Measurements from ENCODE around the gene TCEANC.
"Not testable (repeated sequence)": the region's sequence is repeated elsewhere in the genome, so short reads cannot be mapped to it uniquely, and the experiment has no call there.

TCEANC gene

GRCh38 chrX:13666836-13667235 is 13.9 kb downstream of the TCEANC start:
- no peaks in the 10 kb centered on the region for H3K36me3 ChIP-seq (ENCODE audit: insufficient read depth, low read length)
- no peaks in the 10 kb centered on the region for H3K9me3 ChIP-seq (ENCODE audit: low read length)
- H3K27me3 ChIP-seq (ENCODE audit: insufficient read depth, low read length): no peaks in the 10 kb centered on the region
- no peak overlapping the region for H3K4me3 ChIP-seq (ENCODE audit: low read length)
- H3K4me1 ChIP-seq (ENCODE audit: insufficient read depth, low read length): no peaks in the 10 kb centered on the region
- H2AFZ ChIP-seq (ENCODE audit: low read depth, low read length): no peak overlapping the region

GRCh38 chrX:13667919-13668318 is 15.0 kb downstream of the TCEANC start:
- H3K27me3 ChIP-seq (ENCODE audit: insufficient read depth, low read length): no peaks in the 10 kb centered on the region
- H3K36me3 ChIP-seq (ENCODE audit: insufficient read depth, low read length): no peaks in the 10 kb centered on the region
- H3K9me3 ChIP-seq (ENCODE audit: low read length): no peaks in the 10 kb centered on the region
- H3K4me1 ChIP-seq (ENCODE audit: insufficient read depth, low read length): no peaks in the 10 kb centered on the region
- no peak overlapping the region for H2AFZ ChIP-seq (ENCODE audit: low read depth, low read length)
- no peak overlapping the region for H3K4me3 ChIP-seq (ENCODE audit: low read length)

DNA sequence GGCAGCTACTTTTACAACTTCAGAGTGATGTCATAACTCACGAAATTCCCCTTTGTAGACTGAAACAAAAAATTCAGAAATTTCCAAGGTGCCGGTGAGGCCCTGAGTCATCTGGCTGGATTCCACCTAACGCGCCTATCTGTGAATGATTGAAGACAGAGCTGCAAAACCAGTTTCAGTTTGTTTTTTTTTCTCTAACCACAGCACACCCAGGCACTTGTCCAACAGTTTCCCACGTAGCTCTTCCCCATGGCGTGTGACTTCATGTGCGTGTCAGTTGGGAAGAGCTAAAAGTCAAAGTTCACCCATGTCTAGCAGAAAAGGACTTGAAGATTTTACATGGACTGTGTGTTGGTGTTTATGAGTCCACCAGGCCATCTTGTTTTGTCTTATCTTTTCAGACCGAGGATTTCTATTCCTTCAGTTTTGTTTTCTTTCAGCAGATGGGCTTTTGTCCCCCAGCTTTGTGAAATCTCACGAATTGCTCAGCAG is 16.4 kb downstream of the TCEANC start:
- no peaks in the 10 kb centered on the region for H3K36me3 ChIP-seq (ENCODE audit: insufficient read depth, low read length)
- no peak overlapping the region for H2AFZ ChIP-seq (ENCODE audit: low read depth, low read length)
- no peaks in the 10 kb centered on the region for H3K4me1 ChIP-seq (ENCODE audit: insufficient read depth, low read length)
- H3K27me3 ChIP-seq (ENCODE audit: insufficient read depth, low read length): no peaks in the 10 kb centered on the region
- H3K9me3 ChIP-seq (ENCODE audit: low read length): no peaks in the 10 kb centered on the region
- no peak overlapping the region for H3K4me3 ChIP-seq (ENCODE audit: low read length)

GRCh38 chrX:13669755-13670154 is 16.8 kb downstream of the TCEANC start:
- H3K9me3 ChIP-seq (ENCODE audit: low read length); H3K4me3 ChIP-seq (ENCODE audit: low read length); H3K4me1 ChIP-seq (ENCODE audit: insufficient read depth, low read length); H3K27me3 ChIP-seq (ENCODE audit: insufficient read depth, low read length); H2AFZ ChIP-seq (ENCODE audit: low read depth, low read length); H3K36me3 ChIP-seq (ENCODE audit: insufficient read depth, low read length): not testable (repeated sequence)

DNA sequence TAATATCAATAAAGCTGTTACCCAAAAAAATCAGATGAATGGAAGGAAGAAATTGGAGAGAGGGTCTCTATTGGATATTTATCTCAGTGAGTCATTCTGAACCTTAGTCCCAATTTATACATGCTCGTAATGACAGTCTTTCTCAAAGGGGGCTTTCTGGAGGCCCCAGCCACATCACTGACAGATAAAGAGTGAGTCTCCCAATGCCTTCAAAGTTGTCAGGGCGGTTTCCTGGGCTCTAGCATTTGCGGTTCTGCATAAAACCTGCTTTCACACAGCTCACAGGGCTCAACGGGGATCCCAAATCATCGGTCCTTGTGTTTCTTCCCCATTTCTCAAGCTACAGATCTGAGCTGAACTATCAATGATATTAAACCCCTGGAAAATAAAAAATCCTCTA is 17.3 kb downstream of the TCEANC start:
- no peak overlapping the region for H2AFZ ChIP-seq (ENCODE audit: low read depth, low read length)
- no peaks in the 10 kb centered on the region for H3K4me1 ChIP-seq (ENCODE audit: insufficient read depth, low read length)
- no peaks in the 10 kb centered on the region for H3K27me3 ChIP-seq (ENCODE audit: insufficient read depth, low read length)
- H3K9me3 ChIP-seq (ENCODE audit: low read length): no peaks in the 10 kb centered on the region
- no peak overlapping the region for H3K4me3 ChIP-seq (ENCODE audit: low read length)
- H3K36me3 ChIP-seq (ENCODE audit: insufficient read depth, low read length): no peaks in the 10 kb centered on the region

- no peak overlapping the region for H2AFZ ChIP-seq (ENCODE audit: low read depth, low read length)
- no peaks in the 10 kb centered on the region for H3K4me1 ChIP-seq (ENCODE audit: insufficient read depth, low read length)
- no peaks in the 10 kb centered on the region for H3K27me3 ChIP-seq (ENCODE audit: insufficient read depth, low read length)
- H3K36me3 ChIP-seq (ENCODE audit: insufficient read depth, low read length): no peaks in the 10 kb centered on the region
- no peaks in the 10 kb centered on the region for H3K9me3 ChIP-seq (ENCODE audit: low read length)
- H3K4me3 ChIP-seq (ENCODE audit: low read length): no peak overlapping the region
Measured at GRCh38 chrX:13673016-13673415, 20.1 kb downstream of the TCEANC start.

- H3K36me3 ChIP-seq (ENCODE audit: insufficient read depth, low read length): no peaks in the 10 kb centered on the region
- H3K9me3 ChIP-seq (ENCODE audit: low read length): no peaks in the 10 kb centered on the region
- H2AFZ ChIP-seq (ENCODE audit: low read depth, low read length): no peak overlapping the region
- H3K27me3 ChIP-seq (ENCODE audit: insufficient read depth, low read length): no peaks in the 10 kb centered on the region
- no peak overlapping the region for H3K4me3 ChIP-seq (ENCODE audit: low read length)
- no peaks in the 10 kb centered on the region for H3K4me1 ChIP-seq (ENCODE audit: insufficient read depth, low read length)
Measured at GRCh38 chrX:13676885-13677284, 23.9 kb downstream of the TCEANC start.

- H3K27me3 ChIP-seq (ENCODE audit: insufficient read depth, low read length); H3K36me3 ChIP-seq (ENCODE audit: insufficient read depth, low read length); H3K4me1 ChIP-seq (ENCODE audit: insufficient read depth, low read length); H3K9me3 ChIP-seq (ENCODE audit: low read length); H2AFZ ChIP-seq (ENCODE audit: low read depth, low read length); H3K4me3 ChIP-seq (ENCODE audit: low read length): not testable (repeated sequence)
Measured at GRCh38 chrX:13679700-13680099, 26.8 kb downstream of the TCEANC start.

DNA sequence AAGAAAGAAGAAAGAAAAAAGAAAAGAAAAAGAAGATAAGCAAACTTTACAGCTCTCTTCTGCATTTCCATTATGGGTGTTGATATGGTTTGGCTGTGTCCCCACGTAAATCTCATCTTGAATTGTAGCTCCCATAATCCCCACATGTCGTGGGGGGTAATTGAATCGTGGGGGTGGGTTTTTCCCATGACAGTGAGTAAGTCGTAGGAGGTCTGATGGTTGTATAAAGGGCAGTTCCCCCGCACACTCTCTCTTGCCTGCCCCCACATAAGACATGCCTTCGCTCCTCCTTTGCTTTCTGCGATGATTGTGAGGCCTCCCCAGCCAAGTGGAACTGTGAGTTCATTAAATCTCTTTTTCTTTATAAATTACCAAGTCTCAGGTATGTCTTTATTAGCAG is 28.7 kb downstream of the TCEANC start:
- H3K9me3 ChIP-seq (ENCODE audit: low read length): no peaks in the 10 kb centered on the region
- H3K36me3 ChIP-seq (ENCODE audit: insufficient read depth, low read length): no peaks in the 10 kb centered on the region
- no peaks in the 10 kb centered on the region for H3K27me3 ChIP-seq (ENCODE audit: insufficient read depth, low read length)
- no peaks in the 10 kb centered on the region for H3K4me1 ChIP-seq (ENCODE audit: insufficient read depth, low read length)
- no peak overlapping the region for H3K4me3 ChIP-seq (ENCODE audit: low read length)
- H2AFZ ChIP-seq (ENCODE audit: low read depth, low read length): no peak overlapping the region

- Histone ChIP-seq H2AFZ (ENCODE audit: low read depth, low read length) (no peak overlapping the region), H3K27me3 (ENCODE audit: insufficient read depth, low read length) (no peaks in the 10 kb centered on the region), H3K4me1 (ENCODE audit: insufficient read depth, low read length) (no peaks in the 10 kb centered on the region), H3K36me3 (ENCODE audit: insufficient read depth, low read length) (no peaks in the 10 kb centered on the region), H3K4me3 (ENCODE audit: low read length) (no peak overlapping the region), H3K9me3 (ENCODE audit: low read length) (no peaks in the 10 kb centered on the region)
Measured at GRCh38 chrX:13684361-13684760, 31.4 kb downstream of the TCEANC start.

- Histone ChIP-seq H2AFZ (ENCODE audit: low read depth, low read length) (no peak overlapping the region), H3K9me3 (ENCODE audit: low read length) (no peaks in the 10 kb centered on the region), H3K36me3 (ENCODE audit: insufficient read depth, low read length) (no peaks in the 10 kb centered on the region), H3K4me1 (ENCODE audit: insufficient read depth, low read length) (no peaks in the 10 kb centered on the region), H3K27me3 (ENCODE audit: insufficient read depth, low read length) (no peaks in the 10 kb centered on the region), H3K4me3 (ENCODE audit: low read length) (no peak overlapping the region)
Measured at GRCh38 chrX:13685126-13685763, 32.3 kb downstream of the TCEANC start.

DNA sequence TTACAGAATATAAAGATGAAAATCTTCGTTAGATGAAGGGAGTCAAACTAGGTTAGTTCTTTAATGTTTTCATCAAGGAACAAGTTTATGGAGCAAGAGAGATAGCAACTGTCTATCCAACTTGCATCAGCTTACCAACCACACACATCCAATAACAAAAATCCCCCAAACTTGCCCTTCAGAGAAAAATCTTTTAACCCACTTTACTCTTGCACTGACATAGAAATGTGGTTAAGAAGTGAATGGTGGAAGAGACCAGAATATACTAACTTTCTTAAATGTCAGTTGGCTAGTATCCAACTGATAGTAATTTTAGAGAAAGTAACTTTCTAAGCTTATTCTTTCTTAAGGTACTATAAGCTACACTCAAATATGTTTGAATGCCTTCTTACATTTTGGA is 34.3 kb downstream of the TCEANC start:
- no peak overlapping the region for H2AFZ ChIP-seq (ENCODE audit: low read depth, low read length)
- H3K27me3 ChIP-seq (ENCODE audit: insufficient read depth, low read length): no peaks in the 10 kb centered on the region
- H3K4me1 ChIP-seq (ENCODE audit: insufficient read depth, low read length): peaks cover 4% of the 10 kb centered on the region
- H3K4me3 ChIP-seq (ENCODE audit: low read length): no peak overlapping the region
- no peaks in the 10 kb centered on the region for H3K9me3 ChIP-seq (ENCODE audit: low read length)
- no peaks in the 10 kb centered on the region for H3K36me3 ChIP-seq (ENCODE audit: insufficient read depth, low read length)

GRCh38 chrX:13688384-13688957 is 35.5 kb downstream of the TCEANC start:
- no peak overlapping the region for H2AFZ ChIP-seq (ENCODE audit: low read depth, low read length)
- H3K4me3 ChIP-seq (ENCODE audit: low read length): peak overlapping the region; percentile 58
- no peaks in the 10 kb centered on the region for H3K27me3 ChIP-seq (ENCODE audit: insufficient read depth, low read length)
- H3K9me3 ChIP-seq (ENCODE audit: low read length): no peaks in the 10 kb centered on the region
- H3K4me1 ChIP-seq (ENCODE audit: insufficient read depth, low read length): peaks cover 8% of the 10 kb centered on the region
- H3K36me3 ChIP-seq (ENCODE audit: insufficient read depth, low read length): no peaks in the 10 kb centered on the region
